GM10248 (cell line): Measurements from ENCODE around the gene ADAMTS13.

Experiments
- CTCF ChIA-PET: fragments of 300-600 bp; sonication (Branson Sonifier 250); formaldehyde crosslinking; extraction: SDS; loops from one replicate; lab custom pipeline; 2021; ENCODE audit warnings: antibody characterized with exemption; lab: Yijun Ruan, JAX
- POLR2A ChIA-PET: fragments of 350-650 bp; sonication (Branson Sonifier 250); formaldehyde crosslinking; extraction: SDS; loops from one replicate; lab custom pipeline; 2020; ENCODE audit warnings: antibody characterized with exemption; lab: Yijun Ruan, JAX
- DNase-seq: peaks from one replicate; pipeline ENCODE4 v3.0.0; 2012; ENCODE audit errors: extremely low spot score
- TF ChIP-seq, protein P1 (sequence below): IDR thresholded peaks from 2 replicates; pipeline ENCODE4 v1.5.1; 2012; ENCODE audit warnings: mild to moderate bottlenecking, low read depth; ENCODE audit errors: extremely low read depth, missing control alignments, control extremely low read depth

The ADAMTS13 gene

DNA sequence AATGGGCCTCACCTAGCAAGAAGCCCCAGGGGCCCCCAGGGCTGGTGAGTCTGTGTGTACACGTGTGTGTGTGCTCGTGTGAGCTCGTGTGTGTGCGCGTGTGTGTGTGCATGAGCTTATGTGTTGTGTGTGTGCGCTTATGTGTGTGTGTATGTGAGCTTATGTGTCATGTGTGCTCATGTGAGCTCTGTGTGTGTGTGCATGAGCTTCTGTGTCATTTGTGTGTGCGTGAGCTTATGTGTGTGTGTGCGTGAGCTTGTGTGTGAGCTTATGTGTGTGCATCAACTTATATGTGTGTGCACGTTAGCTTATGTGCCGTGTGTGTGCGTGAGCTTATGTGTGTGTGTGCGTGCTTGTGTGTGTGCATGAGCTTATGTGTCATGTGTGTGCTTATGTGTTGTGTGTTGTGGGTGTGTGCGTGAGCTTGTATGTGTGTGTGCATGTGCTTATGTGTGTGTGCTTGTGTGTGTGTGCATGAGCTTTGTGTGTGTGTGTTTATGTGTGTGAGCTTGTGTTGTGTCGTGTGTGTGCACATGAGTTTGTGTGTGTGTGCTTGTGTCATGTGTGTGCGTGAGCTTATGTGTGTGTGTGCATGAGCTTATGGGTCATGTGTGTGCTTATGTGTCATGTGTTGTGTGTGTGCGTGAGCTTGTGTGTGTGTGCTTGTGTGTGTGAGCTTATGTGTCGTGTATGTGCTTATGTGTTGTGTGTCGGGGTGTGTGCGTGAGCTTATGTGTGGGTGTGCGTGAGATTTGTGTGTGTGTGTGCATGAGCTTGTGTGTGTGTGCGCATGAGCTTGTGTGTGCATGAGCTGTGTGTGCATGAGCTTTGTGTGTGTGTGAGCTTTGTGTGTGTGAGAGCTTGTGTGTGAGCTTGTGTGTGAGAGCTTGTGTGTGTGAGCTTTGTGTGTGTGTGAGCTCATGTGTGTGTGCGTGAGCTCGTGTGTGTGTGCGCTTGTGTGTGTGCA is 73.4 kb downstream of the ADAMTS13 start:
- TF ChIP-seq, protein P1, sequence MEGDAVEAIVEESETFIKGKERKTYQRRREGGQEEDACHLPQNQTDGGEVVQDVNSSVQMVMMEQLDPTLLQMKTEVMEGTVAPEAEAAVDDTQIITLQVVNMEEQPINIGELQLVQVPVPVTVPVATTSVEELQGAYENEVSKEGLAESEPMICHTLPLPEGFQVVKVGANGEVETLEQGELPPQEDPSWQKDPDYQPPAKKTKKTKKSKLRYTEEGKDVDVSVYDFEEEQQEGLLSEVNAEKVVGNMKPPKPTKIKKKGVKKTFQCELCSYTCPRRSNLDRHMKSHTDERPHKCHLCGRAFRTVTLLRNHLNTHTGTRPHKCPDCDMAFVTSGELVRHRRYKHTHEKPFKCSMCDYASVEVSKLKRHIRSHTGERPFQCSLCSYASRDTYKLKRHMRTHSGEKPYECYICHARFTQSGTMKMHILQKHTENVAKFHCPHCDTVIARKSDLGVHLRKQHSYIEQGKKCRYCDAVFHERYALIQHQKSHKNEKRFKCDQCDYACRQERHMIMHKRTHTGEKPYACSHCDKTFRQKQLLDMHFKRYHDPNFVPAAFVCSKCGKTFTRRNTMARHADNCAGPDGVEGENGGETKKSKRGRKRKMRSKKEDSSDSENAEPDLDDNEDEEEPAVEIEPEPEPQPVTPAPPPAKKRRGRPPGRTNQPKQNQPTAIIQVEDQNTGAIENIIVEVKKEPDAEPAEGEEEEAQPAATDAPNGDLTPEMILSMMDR, result no peak
- DNase-seq, result no peak
- POLR2A ChIA-PET, result no interaction called here
- CTCF ChIA-PET, result interaction anchor here (1.0 to 1.9 kb wide), 6 partner anchors 8 to 315 kb away, joined by 3 to 9 read pairs (median 6); partner anchors contain the start of gene SLC2A6

DNA sequence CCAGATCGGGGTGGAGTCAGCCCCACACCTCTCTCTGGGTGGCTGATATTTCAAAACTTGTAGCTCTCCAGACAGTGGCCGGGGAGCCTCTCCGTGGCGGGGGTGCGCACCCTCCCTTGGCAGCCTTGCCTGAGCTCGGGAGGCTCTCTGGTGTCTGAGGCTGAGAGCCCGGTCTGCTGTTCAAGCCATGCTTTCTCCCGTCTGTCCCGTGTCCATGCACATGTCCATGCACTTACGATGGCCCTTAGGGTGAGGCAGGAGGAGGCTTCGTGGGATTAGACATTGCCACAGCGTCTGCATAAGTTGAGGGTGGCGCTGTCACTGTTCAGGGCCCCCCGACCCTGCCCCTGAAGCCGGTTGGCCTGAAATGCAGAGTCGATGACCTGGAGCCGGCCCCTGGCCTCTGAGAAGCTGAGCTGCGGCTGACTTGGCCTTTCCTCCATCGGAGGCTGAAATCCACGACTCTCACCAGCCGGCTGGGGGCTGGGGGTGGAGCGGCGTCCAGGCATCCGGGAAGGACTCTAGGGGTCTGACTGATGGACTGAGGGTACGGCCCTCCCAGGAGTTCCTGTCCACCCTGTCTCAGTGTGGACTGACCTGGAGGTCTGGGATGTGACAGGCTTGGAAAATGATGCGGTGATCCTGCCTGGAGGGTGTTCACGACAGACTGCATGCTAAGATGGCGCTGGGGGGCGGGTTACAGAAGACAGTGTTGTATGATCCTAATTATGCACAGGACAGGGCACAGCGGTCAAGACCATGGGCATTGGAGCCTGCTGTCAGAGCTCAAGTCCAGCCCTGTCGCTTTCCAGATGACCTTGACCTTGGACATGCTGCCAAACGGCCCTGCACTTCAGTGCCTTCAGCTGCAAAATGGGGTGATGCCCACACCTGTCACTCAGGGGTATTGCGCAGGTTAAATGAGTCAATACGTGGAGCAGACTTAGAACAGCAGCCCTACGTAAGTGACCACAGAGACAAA is 75.0 kb downstream of the ADAMTS13 start:
- ChIA-PET POLR2A (no interaction called here), CTCF (interaction anchor here (1.0 to 1.9 kb wide), 2 partner anchors 10 to 316 kb away, joined by 6 read pairs; no protein-coding TSS in a partner anchor)
- TF ChIP-seq, protein P1, result no peak
- DNase-seq, result no peak

DNA sequence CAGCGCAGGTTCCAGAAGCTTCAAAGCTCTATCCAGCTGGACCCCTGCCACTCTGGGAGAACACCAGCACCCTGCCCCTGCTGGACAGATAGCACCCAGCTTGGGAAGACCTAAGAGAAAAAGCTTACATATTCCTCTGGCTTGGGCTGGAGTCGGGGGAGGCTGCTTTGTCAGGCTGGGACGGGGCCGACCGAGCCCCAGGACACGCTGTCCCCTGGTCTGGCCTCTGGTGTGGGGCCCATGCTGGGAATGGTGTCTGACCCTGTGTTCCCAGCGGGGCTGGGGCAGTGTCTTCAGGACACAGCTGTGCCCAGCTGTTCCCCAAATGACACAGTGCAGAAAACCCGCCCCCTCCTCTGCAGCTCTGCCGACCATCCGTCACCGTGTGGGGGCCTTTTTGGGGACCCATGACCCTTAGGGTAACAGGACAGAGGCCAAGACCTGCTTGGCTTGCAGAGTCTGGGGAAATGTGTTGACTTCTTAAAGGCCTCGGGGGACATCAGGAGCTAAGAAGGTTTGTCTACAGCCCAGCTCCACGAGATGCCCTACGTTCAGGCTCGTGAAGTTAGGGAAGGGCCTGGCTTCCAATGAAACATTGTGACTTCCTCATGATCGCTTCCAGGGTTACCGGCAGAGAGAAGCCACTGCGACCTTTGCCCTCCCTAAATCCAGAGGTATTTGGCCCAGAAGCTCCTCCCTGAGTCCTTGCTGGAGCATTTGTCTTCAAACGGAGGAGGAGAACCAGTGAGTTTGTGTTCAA is 77.1 kb downstream of the ADAMTS13 start:
- CTCF ChIA-PET, result interaction anchor here (1.1 to 2.4 kb wide), 3 partner anchors 10 to 313 kb away, joined by 3 to 7 read pairs (median 6); no protein-coding TSS in a partner anchor
- POLR2A ChIA-PET, result no interaction called here
- TF ChIP-seq, protein P1, result no peak
- DNase-seq, result no peak

DNA sequence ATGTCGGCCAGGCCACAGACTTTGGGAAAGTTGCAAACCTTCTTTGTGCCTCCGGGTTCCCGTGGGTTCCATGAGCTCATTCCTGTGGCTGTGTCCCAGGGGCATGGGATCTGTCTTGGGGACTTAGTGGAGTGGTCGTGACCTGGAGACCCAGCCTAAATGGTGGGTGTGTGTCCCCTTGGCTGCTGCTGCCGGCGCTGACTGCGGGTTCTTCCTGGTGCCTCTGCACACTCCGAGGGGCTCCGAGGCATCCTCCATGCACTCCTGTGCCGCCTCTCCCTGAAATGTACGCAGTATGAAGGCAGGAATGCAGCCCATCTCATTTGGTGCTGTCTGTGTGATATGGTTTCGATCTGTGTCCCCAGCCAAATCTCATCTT is 77.7 kb downstream of the ADAMTS13 start:
- POLR2A ChIA-PET, result no interaction called here
- DNase-seq, result no peak
- TF ChIP-seq, protein P1, result no peak
- CTCF ChIA-PET, result interaction anchor here (1.1 to 2.4 kb wide), 3 partner anchors 9 to 314 kb away, joined by 3 to 7 read pairs (median 6); no protein-coding TSS in a partner anchor

DNA sequence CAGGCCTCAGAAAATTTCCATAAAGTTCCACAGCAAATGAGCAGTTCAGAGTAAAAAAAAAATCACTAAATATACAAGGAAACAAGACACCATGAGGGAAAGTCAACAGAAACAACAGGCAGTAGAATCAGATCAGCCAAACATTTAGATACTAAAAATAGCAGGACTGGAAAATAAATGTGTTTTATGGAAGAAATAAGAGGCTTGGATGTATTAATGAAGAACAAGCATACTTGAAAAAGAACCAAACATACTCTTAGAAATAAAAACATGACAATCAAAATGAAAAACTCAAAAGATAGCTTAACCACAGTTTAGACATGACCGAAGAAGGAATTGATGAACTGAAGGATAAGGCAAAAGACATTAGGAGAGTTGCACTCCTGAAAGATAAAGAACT is 79.9 kb downstream of the ADAMTS13 start:
- ChIA-PET CTCF (no interaction called here), POLR2A (no interaction called here)
- DNase-seq, result no peak
- TF ChIP-seq, protein P1, result no peak
